ENCODE data around the gene PTGFRN.
"Not testable (repeated sequence)": the region's sequence is repeated elsewhere in the genome, so short reads cannot be mapped to it uniquely, and the experiment has no call there.

The PTGFRN gene

GRCh38 chr1:116968724-116969123 lies 59.0 kb downstream of the PTGFRN start:
- H3K4me3 ChIP-seq (ENCODE audit: low read depth, low read length): no peak overlapping the region
- TF ChIP-seq, protein P1, sequence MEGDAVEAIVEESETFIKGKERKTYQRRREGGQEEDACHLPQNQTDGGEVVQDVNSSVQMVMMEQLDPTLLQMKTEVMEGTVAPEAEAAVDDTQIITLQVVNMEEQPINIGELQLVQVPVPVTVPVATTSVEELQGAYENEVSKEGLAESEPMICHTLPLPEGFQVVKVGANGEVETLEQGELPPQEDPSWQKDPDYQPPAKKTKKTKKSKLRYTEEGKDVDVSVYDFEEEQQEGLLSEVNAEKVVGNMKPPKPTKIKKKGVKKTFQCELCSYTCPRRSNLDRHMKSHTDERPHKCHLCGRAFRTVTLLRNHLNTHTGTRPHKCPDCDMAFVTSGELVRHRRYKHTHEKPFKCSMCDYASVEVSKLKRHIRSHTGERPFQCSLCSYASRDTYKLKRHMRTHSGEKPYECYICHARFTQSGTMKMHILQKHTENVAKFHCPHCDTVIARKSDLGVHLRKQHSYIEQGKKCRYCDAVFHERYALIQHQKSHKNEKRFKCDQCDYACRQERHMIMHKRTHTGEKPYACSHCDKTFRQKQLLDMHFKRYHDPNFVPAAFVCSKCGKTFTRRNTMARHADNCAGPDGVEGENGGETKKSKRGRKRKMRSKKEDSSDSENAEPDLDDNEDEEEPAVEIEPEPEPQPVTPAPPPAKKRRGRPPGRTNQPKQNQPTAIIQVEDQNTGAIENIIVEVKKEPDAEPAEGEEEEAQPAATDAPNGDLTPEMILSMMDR (IDR thresholded peaks at IDR 0.05; ENCODE audit: control insufficient read depth, extremely low read depth, insufficient read depth): no peak
- DNase-seq (ENCODE audit: low read depth): no peak

DNA sequence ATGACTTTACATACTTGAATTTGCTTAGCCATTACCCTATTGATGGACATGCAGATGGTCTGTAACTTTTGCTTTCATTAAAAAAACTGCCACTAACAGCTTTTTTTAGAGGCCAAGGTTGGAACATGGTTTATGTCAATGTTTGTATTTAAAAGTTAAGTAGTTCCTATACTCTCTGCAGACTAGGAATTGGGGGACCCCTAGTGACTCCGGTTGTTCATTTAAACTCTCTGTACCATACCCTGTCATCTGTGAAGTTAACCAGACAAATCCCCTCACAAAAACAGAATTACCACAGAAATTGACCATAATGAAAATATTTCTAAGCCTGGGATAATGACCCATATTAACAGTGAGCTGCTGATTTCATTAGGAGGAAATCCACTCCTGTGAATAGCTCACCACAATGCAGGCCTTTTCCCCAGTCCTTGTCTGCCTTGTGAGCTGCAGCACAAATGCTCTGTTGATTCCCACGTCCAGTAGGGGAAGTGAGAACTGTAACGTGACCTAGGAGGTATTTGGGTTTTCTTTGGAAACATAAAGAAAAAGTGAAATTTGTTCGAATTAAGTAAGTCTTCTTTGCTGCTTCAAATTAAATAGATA lies 61.6 kb downstream of the PTGFRN start:
- no peak for DNase-seq (ENCODE audit: low read depth)
- H3K4me3 ChIP-seq (ENCODE audit: low read depth, low read length): no peak overlapping the region
- TF ChIP-seq, protein P1 (IDR thresholded peaks at IDR 0.05; ENCODE audit: control insufficient read depth, extremely low read depth, insufficient read depth): no peak

- TF ChIP-seq, protein P1 (IDR thresholded peaks at IDR 0.05; ENCODE audit: control insufficient read depth, extremely low read depth, insufficient read depth): no peak
- no peak for DNase-seq (ENCODE audit: low read depth)
- no peak overlapping the region for H3K4me3 ChIP-seq (ENCODE audit: low read depth, low read length)
These were observed 62.4 kb downstream of the PTGFRN start for GRCh38 chr1:116971965-116972673.

GRCh38 chr1:116972674-116973030 lies 62.9 kb downstream of the PTGFRN start:
- DNase-seq (ENCODE audit: low read depth): no peak
- TF ChIP-seq, protein P1 (IDR thresholded peaks at IDR 0.05; ENCODE audit: control insufficient read depth, extremely low read depth, insufficient read depth): no peak
- no peak overlapping the region for H3K4me3 ChIP-seq (ENCODE audit: low read depth, low read length)

- not testable (repeated sequence) for H3K4me3 ChIP-seq (ENCODE audit: low read depth, low read length); DNase-seq (ENCODE audit: low read depth)
These were observed 70.6 kb downstream of the PTGFRN start for GRCh38 chr1:116980309-116980708.

- no peak for DNase-seq (ENCODE audit: low read depth)
- TF ChIP-seq, protein P1 (IDR thresholded peaks at IDR 0.05; ENCODE audit: control insufficient read depth, extremely low read depth, insufficient read depth): no peak
- no peak overlapping the region for H3K4me3 ChIP-seq (ENCODE audit: low read depth, low read length)
These were observed 71.9 kb downstream of the PTGFRN start for GRCh38 chr1:116981521-116982037.

- TF ChIP-seq, protein P1 (IDR thresholded peaks at IDR 0.05; ENCODE audit: control insufficient read depth, extremely low read depth, insufficient read depth): peak; percentile 10; the same call in 1 of the 2 replicates
- no peak overlapping the region for H3K4me3 ChIP-seq (ENCODE audit: low read depth, low read length)
- DNase-seq (ENCODE audit: low read depth): no peak
These were observed 72.7 kb downstream of the PTGFRN start for GRCh38 chr1:116982319-116983004.
